Naive B cell (primary cell): ENCODE results near the gene LYL1. TPM values are rescaled to one million over a fixed set of nuclear protein-coding genes. Genes with fewer than 3 reads are reported as not detected.

Experiments used
- ATAC-seq, 2 donors: fragments of 150-1000 bp; cut with Tn5 transposase; 2 replicates each; pipeline ENCODE4 v1.10.0; 2021; ENCODE audit warnings: low read depth in 2 of 2, mild to moderate bottlenecking in 2 of 2, moderate library complexity in 2 of 2
- DNase-seq: peaks from one replicate; pipeline ENCODE4 v3.0.0; 2022
- H3K27ac Mint-ChIP-seq, 6 donors: one replicate each; pipeline ENCODE4 v1.8.0; 2020 to 2022; ENCODE audit warnings: mild to moderate bottlenecking in 6 of 6, mixed read lengths in 6 of 6, moderate library complexity in 5 of 6, inconsistent platforms in 2 of 6
- H3K27me3 Mint-ChIP-seq, 3 donors: one replicate each; pipeline ENCODE4 v1.8.0; 2021 to 2022; ENCODE audit warnings: mixed read lengths in 3 of 3, mild to moderate bottlenecking in 1 of 3
- H3K36me3 Mint-ChIP-seq, 2 donors: one replicate each; pipeline ENCODE4 v1.8.0; 2020 to 2022; ENCODE audit warnings: mixed read lengths in 2 of 2, inconsistent platforms in 1 of 2, mild to moderate bottlenecking in 1 of 2
- H3K4me1 Mint-ChIP-seq, 3 donors: one replicate each; pipeline ENCODE4 v1.8.0; 2020 to 2022; ENCODE audit warnings: mixed read lengths in 3 of 3, inconsistent platforms in 1 of 3, mild to moderate bottlenecking in 1 of 3, moderate library complexity in 1 of 3
- H3K4me3 Mint-ChIP-seq, 8 donors: one replicate each; pipeline ENCODE4 v1.8.0; 2020 to 2022; ENCODE audit warnings: mild to moderate bottlenecking in 8 of 8, mixed read lengths in 8 of 8, moderate library complexity in 8 of 8, inconsistent platforms in 2 of 8
- H3K9me3 Mint-ChIP-seq, 7 donors: one replicate each; pipeline ENCODE4 v1.8.0; 2020 to 2022; ENCODE audit warnings: mixed read lengths in 7 of 7, mild to moderate bottlenecking in 5 of 7, inconsistent platforms in 2 of 7, moderate library complexity in 1 of 7
- polyA plus RNA-seq, 6 donors: library from polyadenylated mRNA; unstranded; fragments of 300-500 nt; fragmentation: Illumina TruSeq; gene quantifications; one replicate each; pipeline ENCODE4 v1.2.3, GENCODE V29; 2021; ENCODE audit warnings: low read depth in 6 of 6

LYL1 gene
- polyA plus RNA-seq, 6 donors from 2014 or later = 39.9 to 88.3 (median 50.8) TPM

- H3K36me3 Mint-ChIP-seq = no peaks in the 10 kb centered on the region
- DNase-seq (no peak), ATAC-seq (no peak)
- peaks cover 0 to 31% (median 9%) of the 10 kb centered on the region in 3 donors for H3K4me1 Mint-ChIP-seq
- no peaks in the 10 kb centered on the region for H3K27me3 Mint-ChIP-seq
- H3K27ac Mint-ChIP-seq = no peak overlapping the region
- H3K9me3 Mint-ChIP-seq = no peaks in the 10 kb centered on the region
- peak overlapping the region in 1 of 8 donors; percentile 52 for H3K4me3 Mint-ChIP-seq
Measured at GRCh38 chr19:13110099-13110610, 7.5 kb upstream of the LYL1 start.

- H3K36me3 Mint-ChIP-seq = no peaks in the 10 kb centered on the region
- DNase-seq (no peak), ATAC-seq (no peak)
- H3K4me1 Mint-ChIP-seq = peaks cover 3 to 31% (median 14%) of the 10 kb centered on the region in 3 donors
- no peak overlapping the region for H3K4me3 Mint-ChIP-seq
- no peak overlapping the region for H3K27ac Mint-ChIP-seq
- no peaks in the 10 kb centered on the region for H3K27me3 Mint-ChIP-seq
- H3K9me3 Mint-ChIP-seq = no peaks in the 10 kb centered on the region
Measured at GRCh38 chr19:13109361-13110098, 6.9 kb upstream of the LYL1 start.

GRCh38 chr19:13104848-13105711 lies 2.4 kb upstream of the LYL1 start:
- Mint-ChIP-seq H3K27ac (peak overlapping the region; percentile 91 to 100 (median 100)), H3K4me3 (peak overlapping the region; percentile 89 to 99 (median 97)), H3K9me3 (no peaks in the 10 kb centered on the region), H3K4me1 (peaks cover 24 to 48% (median 36%) of the 10 kb centered on the region in 3 donors), H3K36me3 (peaks cover 3 to 4% of the 10 kb centered on the region in 2 donors), H3K27me3 (no peaks in the 10 kb centered on the region)
- ATAC-seq (peak; percentile 1 to 2), DNase-seq (no peak)

- DNase-seq = peak; percentile 99
- H3K4me3 Mint-ChIP-seq = peak overlapping the region; percentile 89 to 99 (median 97)
- peak; percentile 69 to 71 for ATAC-seq
- H3K4me1 Mint-ChIP-seq = peaks cover 28 to 51% (median 42%) of the 10 kb centered on the region in 3 donors
- H3K36me3 Mint-ChIP-seq = peaks cover 6 to 9% of the 10 kb centered on the region in 2 donors
- H3K27ac Mint-ChIP-seq = peak overlapping the region; percentile 91 to 100 (median 100)
- no peaks in the 10 kb centered on the region for H3K9me3 Mint-ChIP-seq
- no peaks in the 10 kb centered on the region for H3K27me3 Mint-ChIP-seq
Measured at GRCh38 chr19:13104360-13104847, 1.7 kb upstream of the LYL1 start.

- ATAC-seq = peak; percentile 2 to 5
- Mint-ChIP-seq H3K4me3 (peak overlapping the region; percentile 89 to 99 (median 97)), H3K4me1 (peaks cover 32 to 51% (median 49%) of the 10 kb centered on the region in 3 donors), H3K36me3 (peaks cover 6 to 9% of the 10 kb centered on the region in 2 donors), H3K9me3 (no peaks in the 10 kb centered on the region), H3K27ac (peak overlapping the region; percentile 91 to 100 (median 100)), H3K27me3 (no peaks in the 10 kb centered on the region)
- no peak for DNase-seq
Measured at GRCh38 chr19:13103581-13104359, 1.1 kb upstream of the LYL1 start.

GRCh38 chr19:13102416-13102665 lies 317 bp downstream of the LYL1 start:
- Mint-ChIP-seq H3K36me3 (peaks cover 6 to 9% of the 10 kb centered on the region in 2 donors), H3K27ac (peak overlapping the region; percentile 91 to 100 (median 94)), H3K4me1 (peaks cover 38 to 60% (median 47%) of the 10 kb centered on the region in 3 donors), H3K9me3 (no peaks in the 10 kb centered on the region), H3K27me3 (no peaks in the 10 kb centered on the region), H3K4me3 (peak overlapping the region; percentile 89 to 99 (median 97))
- ATAC-seq (no peak), DNase-seq (no peak)

GRCh38 chr19:13101590-13102415 lies 855 bp downstream of the LYL1 start:
- ATAC-seq (no peak), DNase-seq (no peak)
- Mint-ChIP-seq H3K36me3 (peaks cover 9% of the 10 kb centered on the region in 2 donors), H3K4me3 (peak overlapping the region; percentile 89 to 99 (median 97)), H3K27me3 (no peaks in the 10 kb centered on the region), H3K9me3 (no peaks in the 10 kb centered on the region), H3K27ac (peak overlapping the region; percentile 91 to 100 (median 94)), H3K4me1 (peaks cover 38 to 60% (median 46%) of the 10 kb centered on the region in 3 donors)

- no peaks in the 10 kb centered on the region for H3K9me3 Mint-ChIP-seq
- H3K4me3 Mint-ChIP-seq = peak overlapping the region; percentile 89 to 99 (median 97)
- no peaks in the 10 kb centered on the region for H3K27me3 Mint-ChIP-seq
- H3K27ac Mint-ChIP-seq = peak overlapping the region; percentile 91 to 100 (median 94)
- H3K36me3 Mint-ChIP-seq = peaks cover 9% of the 10 kb centered on the region in 2 donors
- H3K4me1 Mint-ChIP-seq = peaks cover 41 to 60% (median 41%) of the 10 kb centered on the region in 3 donors
- ATAC-seq (no peak), DNase-seq (no peak)
Measured at GRCh38 chr19:13100841-13101589, 1.6 kb downstream of the LYL1 start.

- H3K27ac Mint-ChIP-seq = peak overlapping the region; percentile 91 to 98 (median 96)
- no peaks in the 10 kb centered on the region for H3K9me3 Mint-ChIP-seq
- DNase-seq (no peak), ATAC-seq (no peak)
- no peaks in the 10 kb centered on the region for H3K27me3 Mint-ChIP-seq
- H3K4me1 Mint-ChIP-seq = peaks cover 36 to 57% (median 45%) of the 10 kb centered on the region in 3 donors
- H3K4me3 Mint-ChIP-seq = peak overlapping the region; percentile 88 to 98 (median 92)
- H3K36me3 Mint-ChIP-seq = peaks cover 9% of the 10 kb centered on the region in 2 donors
Measured at GRCh38 chr19:13100031-13100588, 2.5 kb downstream of the LYL1 start.

- ATAC-seq (no peak), DNase-seq (peak; percentile 81)
- Mint-ChIP-seq H3K9me3 (no peaks in the 10 kb centered on the region), H3K27ac (peak overlapping the region; percentile 91 to 99 (median 98)), H3K27me3 (no peaks in the 10 kb centered on the region), H3K4me3 (peak overlapping the region; percentile 89 to 98 (median 97)), H3K36me3 (peaks cover 9% of the 10 kb centered on the region in 2 donors), H3K4me1 (peaks cover 39 to 59% (median 46%) of the 10 kb centered on the region in 3 donors)
Measured at GRCh38 chr19:13099073-13099999, 3.3 kb downstream of the LYL1 start.
